HL-60 (cell line): ENCODE data around the gene MRPS34.

Experiments used
- DNase-seq, 2 experiments: peaks; one replicate each; pipeline ENCODE4 v3.0.0-alpha.2; 2010 to 2020; ENCODE audit warnings: low read depth in 1 of 2, low spot score in 1 of 2
- H3K27ac ChIP-seq: fragments of 250-450 bp; sonication (Bioruptor Pico); replicated peaks from 2 replicates; pipeline ENCODE4 v1.5.1; 2020; ENCODE audit warnings: mild to moderate bottlenecking, moderate library complexity
- H3K27me3 ChIP-seq: fragments of 250-450 bp; sonication (Bioruptor Pico); 2 replicates; pipeline ENCODE4 v1.5.1; 2021; ENCODE audit warnings: mild to moderate bottlenecking, moderate library complexity; ENCODE audit not compliant: insufficient read depth, poor library complexity, severe bottlenecking
- H3K4me3 ChIP-seq: replicated peaks from 2 replicates; pipeline ENCODE4 v1.5.1; 2011; ENCODE audit warnings: mild to moderate bottlenecking, control low read depth, low read length; ENCODE audit not compliant: insufficient read depth
- GABPA ChIP-seq: IDR thresholded peaks from 2 replicates; pipeline ENCODE4 v1.6.1; 2012; ENCODE audit warnings: low read depth
- POLR2AphosphoS5 ChIP-seq: IDR thresholded peaks from 2 replicates; pipeline ENCODE4 v1.6.1; 2012; ENCODE audit warnings: low read depth
- SPI1 ChIP-seq: IDR thresholded peaks from 2 replicates; pipeline ENCODE4 v1.6.1; 2012; ENCODE audit warnings: low read depth, mild to moderate bottlenecking, borderline replicate concordance
- TF ChIP-seq, protein P1 (sequence below): IDR thresholded peaks from one replicate; pipeline ENCODE4 v1.5.1; 2011; ENCODE audit warnings: low read length, control low read depth, inconsistent platforms; ENCODE audit not compliant: insufficient read depth
- TF ChIP-seq, protein P2 (sequence below): IDR thresholded peaks from 2 replicates; pipeline ENCODE4 v1.6.1; 2012; ENCODE audit warnings: low read depth; ENCODE audit not compliant: insufficient replicate concordance

The MRPS34 gene

DNA sequence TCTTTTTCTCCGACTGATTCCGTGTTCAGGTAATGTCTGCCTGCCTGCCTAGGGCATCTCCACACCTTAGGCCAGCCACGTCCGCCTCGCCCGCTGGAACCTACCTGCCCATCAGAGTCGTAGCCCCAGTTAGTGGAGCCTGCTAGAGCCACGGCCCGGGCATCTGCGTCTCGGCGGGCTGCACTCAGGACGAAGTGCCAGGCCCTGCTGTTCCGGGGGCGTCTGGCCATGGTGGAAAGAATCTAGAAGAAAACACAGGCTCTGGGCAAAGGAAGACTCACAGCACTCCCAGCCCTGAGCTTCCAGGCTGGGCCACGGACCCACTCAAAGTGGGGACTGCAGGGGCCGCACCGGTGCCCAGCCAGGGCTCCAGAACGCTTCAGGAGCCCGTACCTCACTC is 8.3 kb upstream of the MRPS34 start:
- TF ChIP-seq, protein P1, sequence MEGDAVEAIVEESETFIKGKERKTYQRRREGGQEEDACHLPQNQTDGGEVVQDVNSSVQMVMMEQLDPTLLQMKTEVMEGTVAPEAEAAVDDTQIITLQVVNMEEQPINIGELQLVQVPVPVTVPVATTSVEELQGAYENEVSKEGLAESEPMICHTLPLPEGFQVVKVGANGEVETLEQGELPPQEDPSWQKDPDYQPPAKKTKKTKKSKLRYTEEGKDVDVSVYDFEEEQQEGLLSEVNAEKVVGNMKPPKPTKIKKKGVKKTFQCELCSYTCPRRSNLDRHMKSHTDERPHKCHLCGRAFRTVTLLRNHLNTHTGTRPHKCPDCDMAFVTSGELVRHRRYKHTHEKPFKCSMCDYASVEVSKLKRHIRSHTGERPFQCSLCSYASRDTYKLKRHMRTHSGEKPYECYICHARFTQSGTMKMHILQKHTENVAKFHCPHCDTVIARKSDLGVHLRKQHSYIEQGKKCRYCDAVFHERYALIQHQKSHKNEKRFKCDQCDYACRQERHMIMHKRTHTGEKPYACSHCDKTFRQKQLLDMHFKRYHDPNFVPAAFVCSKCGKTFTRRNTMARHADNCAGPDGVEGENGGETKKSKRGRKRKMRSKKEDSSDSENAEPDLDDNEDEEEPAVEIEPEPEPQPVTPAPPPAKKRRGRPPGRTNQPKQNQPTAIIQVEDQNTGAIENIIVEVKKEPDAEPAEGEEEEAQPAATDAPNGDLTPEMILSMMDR = no peak
- TF ChIP-seq SPI1 (no peak), POLR2AphosphoS5 (no peak), GABPA (no peak)
- TF ChIP-seq, protein P2, sequence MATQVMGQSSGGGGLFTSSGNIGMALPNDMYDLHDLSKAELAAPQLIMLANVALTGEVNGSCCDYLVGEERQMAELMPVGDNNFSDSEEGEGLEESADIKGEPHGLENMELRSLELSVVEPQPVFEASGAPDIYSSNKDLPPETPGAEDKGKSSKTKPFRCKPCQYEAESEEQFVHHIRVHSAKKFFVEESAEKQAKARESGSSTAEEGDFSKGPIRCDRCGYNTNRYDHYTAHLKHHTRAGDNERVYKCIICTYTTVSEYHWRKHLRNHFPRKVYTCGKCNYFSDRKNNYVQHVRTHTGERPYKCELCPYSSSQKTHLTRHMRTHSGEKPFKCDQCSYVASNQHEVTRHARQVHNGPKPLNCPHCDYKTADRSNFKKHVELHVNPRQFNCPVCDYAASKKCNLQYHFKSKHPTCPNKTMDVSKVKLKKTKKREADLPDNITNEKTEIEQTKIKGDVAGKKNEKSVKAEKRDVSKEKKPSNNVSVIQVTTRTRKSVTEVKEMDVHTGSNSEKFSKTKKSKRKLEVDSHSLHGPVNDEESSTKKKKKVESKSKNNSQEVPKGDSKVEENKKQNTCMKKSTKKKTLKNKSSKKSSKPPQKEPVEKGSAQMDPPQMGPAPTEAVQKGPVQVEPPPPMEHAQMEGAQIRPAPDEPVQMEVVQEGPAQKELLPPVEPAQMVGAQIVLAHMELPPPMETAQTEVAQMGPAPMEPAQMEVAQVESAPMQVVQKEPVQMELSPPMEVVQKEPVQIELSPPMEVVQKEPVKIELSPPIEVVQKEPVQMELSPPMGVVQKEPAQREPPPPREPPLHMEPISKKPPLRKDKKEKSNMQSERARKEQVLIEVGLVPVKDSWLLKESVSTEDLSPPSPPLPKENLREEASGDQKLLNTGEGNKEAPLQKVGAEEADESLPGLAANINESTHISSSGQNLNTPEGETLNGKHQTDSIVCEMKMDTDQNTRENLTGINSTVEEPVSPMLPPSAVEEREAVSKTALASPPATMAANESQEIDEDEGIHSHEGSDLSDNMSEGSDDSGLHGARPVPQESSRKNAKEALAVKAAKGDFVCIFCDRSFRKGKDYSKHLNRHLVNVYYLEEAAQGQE = no peak
- no peak for DNase-seq
- Histone ChIP-seq H3K27me3 (no peaks in the 10 kb centered on the region), H3K27ac (peak overlapping the region; percentile 71), H3K4me3 (peak overlapping the region; percentile 95)

DNA sequence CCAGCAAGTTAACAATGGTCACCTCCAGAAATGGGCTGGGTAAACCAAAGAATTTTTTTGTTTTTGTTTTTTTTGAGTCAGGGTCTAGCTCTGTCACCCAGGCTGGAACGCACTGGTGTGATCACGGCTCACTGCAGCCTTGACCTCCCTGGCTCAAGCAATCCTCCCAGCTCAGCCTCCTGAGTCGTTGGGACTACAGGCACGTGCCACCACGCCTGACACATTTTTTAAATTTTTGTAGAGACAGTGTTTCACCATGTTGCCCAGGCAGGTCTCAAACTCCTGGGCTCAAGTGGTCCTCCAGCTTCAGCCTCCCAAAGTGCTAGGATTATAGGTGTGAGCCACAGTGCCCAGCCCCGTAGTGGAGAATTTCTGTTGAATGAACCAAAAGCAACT is 7.7 kb upstream of the MRPS34 start:
- no peak for TF ChIP-seq GABPA
- TF ChIP-seq, protein P1 = no peak
- no peak for TF ChIP-seq POLR2AphosphoS5
- no peak for TF ChIP-seq SPI1
- TF ChIP-seq, protein P2 = no peak
- no peak for DNase-seq
- H3K27me3 ChIP-seq = no peaks in the 10 kb centered on the region
- H3K27ac ChIP-seq = no peak overlapping the region
- H3K4me3 ChIP-seq = no peak overlapping the region

DNA sequence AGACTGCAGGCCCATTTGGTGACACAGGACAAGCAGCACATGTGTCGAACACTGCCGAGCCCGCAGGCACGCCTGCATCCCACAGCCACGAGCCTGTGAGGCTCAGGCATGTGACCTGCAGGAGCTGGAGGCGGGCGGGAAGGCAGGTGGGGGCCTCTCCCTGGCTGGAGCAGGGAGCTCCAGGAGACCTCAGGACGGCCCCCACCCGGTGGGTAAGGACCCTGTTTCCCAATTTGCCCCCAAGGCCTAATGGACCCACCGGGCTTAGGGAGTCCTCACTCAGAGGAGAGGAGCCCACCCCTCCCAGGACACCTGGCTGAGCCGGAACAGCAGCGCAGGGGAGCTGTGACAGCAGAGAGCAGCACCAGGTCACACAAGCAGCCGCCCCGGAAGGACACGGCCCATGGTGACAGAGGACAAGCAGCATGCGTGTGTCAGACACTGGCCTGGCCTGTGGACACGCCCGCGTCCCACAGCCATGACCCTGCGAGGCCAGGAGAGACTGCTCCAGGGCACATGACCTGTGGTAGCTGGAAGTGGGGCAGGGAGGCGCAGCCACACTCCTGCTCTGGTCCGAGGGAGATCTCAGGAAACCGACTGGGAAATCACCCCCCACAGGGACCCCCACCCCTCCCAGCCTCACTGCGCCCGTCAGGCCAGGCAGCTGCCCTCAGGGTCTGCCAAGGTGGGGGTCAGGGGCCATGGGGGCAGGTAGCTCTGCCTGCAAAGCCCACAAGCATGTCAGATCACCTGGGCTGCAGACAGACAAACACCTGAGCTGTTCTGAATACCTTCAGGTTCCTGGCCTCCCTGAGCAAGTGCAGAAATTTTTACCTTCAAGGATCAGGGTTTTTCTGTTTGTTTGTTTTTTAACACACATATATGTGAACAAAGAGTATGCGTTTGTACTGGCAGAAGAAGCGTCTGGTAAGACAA is 7.1 kb upstream of the MRPS34 start:
- TF ChIP-seq, protein P2 = no peak
- TF ChIP-seq SPI1 (no peak), POLR2AphosphoS5 (peak; percentile 67; the same call in 1 of the 2 replicates), GABPA (no peak)
- TF ChIP-seq, protein P1 = no peak
- H3K27me3 ChIP-seq = no peaks in the 10 kb centered on the region
- H3K4me3 ChIP-seq = no peak overlapping the region
- no peak for DNase-seq
- H3K27ac ChIP-seq = no peak overlapping the region
